MM.1S (cell line): Measurements from ENCODE around the gene CCDC54.

ENCODE experiments used
- DNase-seq: peaks from one replicate; pipeline ENCODE4 v3.0.0-alpha.2; 2015
- H2AFZ ChIP-seq: fragments of 300-600 bp; sonication (generic); 2 replicates; pipeline ENCODE4 v1.6.0; 2016; ENCODE audit warnings: antibody characterized with exemption, low read length
- H3F3A ChIP-seq: fragments of 300-600 bp; sonication (generic); 2 replicates; pipeline ENCODE4 v1.6.1; 2016; ENCODE audit warnings: mild to moderate bottlenecking, antibody characterized with exemption, low read length, moderate library complexity, mixed read lengths; ENCODE audit not compliant: insufficient read depth
- H3K27ac ChIP-seq: fragments of 300-600 bp; sonication (generic); 2 replicates; pipeline ENCODE4 v1.5.1; 2016; ENCODE audit warnings: mild to moderate bottlenecking, low read length
- H3K27me3 ChIP-seq: fragments of 300-600 bp; sonication (generic); replicated peaks from 2 replicates; pipeline ENCODE4 v1.6.0; 2016; ENCODE audit warnings: low read length; ENCODE audit not compliant: insufficient read depth
- H3K36me3 ChIP-seq: fragments of 300-600 bp; sonication (generic); replicated peaks from 2 replicates; pipeline ENCODE4 v1.6.1; 2016; ENCODE audit warnings: mild to moderate bottlenecking, low read length, mixed read lengths; ENCODE audit not compliant: insufficient read depth
- H3K4me1 ChIP-seq: fragments of 300-600 bp; sonication (generic); 2 replicates; pipeline ENCODE4 v1.6.1; 2016; ENCODE audit warnings: low read length, mixed read lengths
- H3K4me2 ChIP-seq: fragments of 300-600 bp; sonication (generic); 2 replicates; pipeline ENCODE4 v1.6.0; 2016; ENCODE audit warnings: low read depth, low read length
- H3K4me3 ChIP-seq: fragments of 300-600 bp; sonication (generic); 2 replicates; pipeline ENCODE4 v1.5.1; 2016; ENCODE audit warnings: low read length, mixed read lengths
- H3K79me2 ChIP-seq: fragments of 300-600 bp; sonication (generic); 2 replicates; pipeline ENCODE4 v1.6.1; 2016; ENCODE audit warnings: mixed run types, low read length, mixed read lengths
- H3K9ac ChIP-seq: fragments of 300-600 bp; sonication (generic); 2 replicates; pipeline ENCODE4 v1.6.1; 2016; ENCODE audit warnings: low read length, mixed read lengths
- H3K9me2 ChIP-seq: fragments of 300-600 bp; sonication (generic); replicated peaks from 2 replicates; pipeline ENCODE4 v1.6.1; 2016; ENCODE audit warnings: mild to moderate bottlenecking, low read length, mixed read lengths; ENCODE audit not compliant: insufficient read depth
- H3K9me3 ChIP-seq: fragments of 300-600 bp; sonication (generic); replicated peaks from 2 replicates; pipeline ENCODE4 v1.6.1; 2016; ENCODE audit warnings: mild to moderate bottlenecking, low read length, mixed read lengths; ENCODE audit not compliant: insufficient read depth
- H4K20me1 ChIP-seq: fragments of 300-600 bp; sonication (generic); 2 replicates; pipeline ENCODE4 v1.6.1; 2016; ENCODE audit warnings: mild to moderate bottlenecking, low read length, moderate library complexity, mixed read lengths; ENCODE audit not compliant: insufficient read depth
- CTCF ChIP-seq: fragments of 300-600 bp; sonication (generic); IDR thresholded peaks from 2 replicates; pipeline ENCODE4 v1.5.1; 2016; ENCODE audit warnings: antibody characterized with exemption, low read length, mixed read lengths
- EZH2 ChIP-seq: fragments of 300-600 bp; sonication (generic); optimal IDR thresholded peaks from 2 replicates; pipeline ENCODE3; 2017; ENCODE audit warnings: low read depth, mild to moderate bottlenecking, antibody characterized with exemption, low read length, mixed read lengths
- EZH2phosphoT487 ChIP-seq: fragments of 300-600 bp; sonication (generic); IDR thresholded peaks from 2 replicates; pipeline ENCODE4 v1.6.1; 2018; ENCODE audit warnings: antibody characterized with exemption, low read length

Gene CCDC54

DNA sequence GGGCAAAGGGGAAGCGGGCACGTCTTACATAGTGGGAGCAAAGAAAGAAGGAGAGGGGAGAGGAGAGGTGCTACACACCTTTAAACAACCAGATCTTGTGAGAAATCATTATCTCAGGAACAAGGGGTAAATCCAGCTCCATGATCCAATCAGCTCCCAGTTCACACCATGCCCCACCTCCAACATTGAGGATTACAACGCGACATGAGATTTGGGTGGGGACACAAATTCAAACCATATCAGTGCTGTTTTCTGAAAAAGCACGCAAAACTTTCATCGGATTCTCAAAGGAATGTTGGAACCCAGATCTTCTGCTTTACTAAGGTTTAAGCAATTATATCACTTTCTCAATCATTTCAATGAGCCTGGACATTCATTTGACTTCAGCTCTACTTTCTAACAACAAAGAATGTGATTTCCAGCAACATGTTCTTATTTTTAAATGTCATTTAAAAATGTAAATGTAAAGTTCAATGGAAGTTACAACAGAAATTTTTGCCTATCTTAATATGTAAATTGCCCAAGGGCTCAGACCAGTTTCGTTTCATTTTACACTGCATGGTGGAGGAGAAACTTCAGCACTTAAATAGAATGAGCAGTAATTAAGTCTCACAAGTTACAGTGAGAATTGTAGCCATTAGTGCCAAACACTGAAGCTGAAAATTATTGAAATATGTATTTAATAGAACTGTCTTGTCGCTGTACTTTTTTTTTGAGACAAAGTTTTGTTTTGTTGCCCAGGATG, 8.4 kb upstream of the CCDC54 start:
- H3K36me3 ChIP-seq, result no peaks in the 10 kb centered on the region
- no peak for DNase-seq
- H3K9me3 ChIP-seq, result no peaks in the 10 kb centered on the region
- H3K9ac ChIP-seq, result no peak overlapping the region
- TF ChIP-seq EZH2 (no peak), EZH2phosphoT487 (no peak)
- no peaks in the 10 kb centered on the region for H3K9me2 ChIP-seq
- no peak overlapping the region for H3K4me2 ChIP-seq
- H2AFZ ChIP-seq, result no peak overlapping the region
- H3K79me2 ChIP-seq, result no peaks in the 10 kb centered on the region
- no peaks in the 10 kb centered on the region for H4K20me1 ChIP-seq
- H3K27ac ChIP-seq, result no peak overlapping the region
- H3F3A ChIP-seq, result no peaks in the 10 kb centered on the region
- no peaks in the 10 kb centered on the region for H3K4me1 ChIP-seq
- H3K27me3 ChIP-seq, result no peaks in the 10 kb centered on the region
- H3K4me3 ChIP-seq, result no peak overlapping the region

GRCh38 chr3:107369791-107370190, 7.4 kb upstream of the CCDC54 start:
- Histone ChIP-seq H3K4me3 (no peak overlapping the region), H3K36me3 (no peaks in the 10 kb centered on the region), H3K9me2 (no peaks in the 10 kb centered on the region), H3F3A (no peaks in the 10 kb centered on the region), H3K4me2 (no peak overlapping the region), H3K27me3 (no peaks in the 10 kb centered on the region), H4K20me1 (no peaks in the 10 kb centered on the region), H3K9ac (no peak overlapping the region), H3K9me3 (no peaks in the 10 kb centered on the region), H2AFZ (no peak overlapping the region), H3K4me1 (no peaks in the 10 kb centered on the region), H3K79me2 (no peaks in the 10 kb centered on the region), H3K27ac (no peak overlapping the region)
- no peak for TF ChIP-seq EZH2
- no peak for TF ChIP-seq CTCF
- TF ChIP-seq EZH2phosphoT487, result no peak
- no peak for DNase-seq

DNA sequence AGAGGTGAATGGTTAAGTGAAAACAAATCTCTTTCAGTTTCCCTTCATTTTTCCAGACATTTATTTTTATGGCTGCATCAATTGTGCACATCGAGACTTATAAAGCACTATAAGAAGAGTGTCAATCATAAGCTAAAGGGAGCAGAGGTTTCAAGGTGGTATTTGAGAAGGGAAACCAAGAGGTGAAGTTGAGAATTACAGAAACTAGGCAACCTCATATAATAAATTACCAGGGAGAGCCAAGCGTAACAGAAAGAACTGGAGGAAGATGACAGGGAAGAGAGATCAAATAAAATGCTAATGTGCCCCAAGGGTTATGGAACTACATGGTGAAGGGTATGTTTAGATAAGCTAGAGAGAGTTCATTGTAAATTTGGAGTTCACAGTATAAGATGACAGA, 6.3 kb upstream of the CCDC54 start:
- no peaks in the 10 kb centered on the region for H3K36me3 ChIP-seq
- TF ChIP-seq CTCF (no peak), EZH2phosphoT487 (no peak), EZH2 (no peak)
- no peaks in the 10 kb centered on the region for H3K9me3 ChIP-seq
- H3K79me2 ChIP-seq, result no peaks in the 10 kb centered on the region
- no peak overlapping the region for H2AFZ ChIP-seq
- H3K4me1 ChIP-seq, result no peaks in the 10 kb centered on the region
- H3K4me3 ChIP-seq, result no peak overlapping the region
- no peaks in the 10 kb centered on the region for H3K27me3 ChIP-seq
- no peak overlapping the region for H3K9ac ChIP-seq
- H3K9me2 ChIP-seq, result no peaks in the 10 kb centered on the region
- no peak overlapping the region for H3K27ac ChIP-seq
- DNase-seq, result no peak
- no peak overlapping the region for H3K4me2 ChIP-seq
- no peaks in the 10 kb centered on the region for H3F3A ChIP-seq
- no peaks in the 10 kb centered on the region for H4K20me1 ChIP-seq

DNA sequence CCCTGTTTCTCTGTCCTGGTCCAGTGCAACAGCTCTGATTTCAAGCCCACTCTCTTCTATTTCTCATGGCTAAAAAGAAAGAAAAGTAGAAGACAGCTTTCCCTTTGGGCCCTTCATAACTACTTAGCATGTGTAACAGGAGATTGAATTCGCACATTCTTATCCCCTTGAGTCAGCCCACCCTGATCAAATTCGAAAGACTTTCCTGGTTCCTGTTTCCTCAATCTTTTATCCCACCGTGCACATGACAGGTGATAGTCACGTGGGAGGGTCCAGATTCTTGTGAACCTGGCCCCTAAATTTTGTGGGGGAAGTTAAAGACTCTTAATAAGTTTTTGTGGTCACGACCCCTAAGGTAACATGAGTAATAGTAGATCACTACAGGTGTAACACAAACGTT, 4.7 kb upstream of the CCDC54 start:
- H3K27ac ChIP-seq, result no peak overlapping the region
- H2AFZ ChIP-seq, result no peak overlapping the region
- H3K79me2 ChIP-seq, result no peaks in the 10 kb centered on the region
- no peaks in the 10 kb centered on the region for H3K4me1 ChIP-seq
- no peaks in the 10 kb centered on the region for H3K27me3 ChIP-seq
- H3K4me2 ChIP-seq, result no peak overlapping the region
- H4K20me1 ChIP-seq, result no peaks in the 10 kb centered on the region
- no peaks in the 10 kb centered on the region for H3K9me3 ChIP-seq
- H3K36me3 ChIP-seq, result no peaks in the 10 kb centered on the region
- DNase-seq, result no peak
- H3F3A ChIP-seq, result no peaks in the 10 kb centered on the region
- no peak overlapping the region for H3K4me3 ChIP-seq
- no peaks in the 10 kb centered on the region for H3K9me2 ChIP-seq
- TF ChIP-seq EZH2phosphoT487 (no peak), EZH2 (no peak), CTCF (no peak)
- no peak overlapping the region for H3K9ac ChIP-seq
